Mucosa of stomach (tissue), 1 donor: ENCODE data around the gene DDX5.

Experiments used
- H3K27me3 ChIP-seq: one replicate; pipeline ENCODE4 v1.7.0; 2013; ENCODE audit warnings: mild to moderate bottlenecking, low read length; ENCODE audit not compliant: control insufficient read depth, insufficient read depth
- H3K36me3 ChIP-seq: one replicate; pipeline ENCODE4 v1.7.0; 2013; ENCODE audit warnings: low read length; ENCODE audit not compliant: control insufficient read depth, insufficient read depth
- H3K4me1 ChIP-seq: one replicate; pipeline ENCODE4 v1.7.0; 2013; ENCODE audit warnings: mild to moderate bottlenecking, low read length; ENCODE audit not compliant: control insufficient read depth, insufficient read depth
- H3K4me3 ChIP-seq: one replicate; pipeline ENCODE4 v1.7.0; 2013; ENCODE audit warnings: low read length
- H3K9ac ChIP-seq: one replicate; pipeline ENCODE4 v1.7.0; 2013; ENCODE audit warnings: mild to moderate bottlenecking, low read length, moderate library complexity
- H3K9me3 ChIP-seq: one replicate; pipeline ENCODE4 v1.7.0; 2013; ENCODE audit warnings: mild to moderate bottlenecking, low read length, moderate library complexity; ENCODE audit not compliant: control insufficient read depth
- donor health status: Pancreatic carcinoma.

Gene DDX5

GRCh38 chr17:64506201-64506575 lies at the start of gene DDX5:
Gene DDX5, minus strand, starts transcription at chr17:64506289. Its CDS starts 170 bp downstream, at chr17:64506119.
- Histone ChIP-seq H3K36me3 (peaks cover 18% of the 10 kb centered on the region), H3K4me3 (peak within 1 kb of the TSS; percentile 90), H3K27me3 (no peaks in the 10 kb centered on the region), H3K4me1 (peaks cover 10% of the 10 kb centered on the region), H3K9me3 (no peaks in the 10 kb centered on the region), H3K9ac (peak within 1 kb of the TSS; percentile 100)

- Histone ChIP-seq H3K9me3 (no peaks in the 10 kb centered on the region), H3K9ac (no peak overlapping the region), H3K4me3 (no peak overlapping the region), H3K4me1 (no peaks in the 10 kb centered on the region), H3K27me3 (no peaks in the 10 kb centered on the region), H3K36me3 (peaks cover 9% of the 10 kb centered on the region)
These were observed 49.2 kb upstream of the DDX5 start for GRCh38 chr17:64555281-64555680.

GRCh38 chr17:64554028-64554637 lies 48.0 kb upstream of the DDX5 start:
- Histone ChIP-seq H3K36me3 (peaks cover 9% of the 10 kb centered on the region), H3K9me3 (no peaks in the 10 kb centered on the region), H3K27me3 (no peaks in the 10 kb centered on the region), H3K4me1 (no peaks in the 10 kb centered on the region), H3K9ac (no peak overlapping the region), H3K4me3 (no peak overlapping the region)

GRCh38 chr17:64551461-64551860 lies 45.4 kb upstream of the DDX5 start:
- Histone ChIP-seq H3K36me3 (peaks cover 15% of the 10 kb centered on the region), H3K9ac (no peak overlapping the region), H3K4me1 (no peaks in the 10 kb centered on the region), H3K4me3 (no peak overlapping the region), H3K27me3 (no peaks in the 10 kb centered on the region), H3K9me3 (no peaks in the 10 kb centered on the region)

DNA sequence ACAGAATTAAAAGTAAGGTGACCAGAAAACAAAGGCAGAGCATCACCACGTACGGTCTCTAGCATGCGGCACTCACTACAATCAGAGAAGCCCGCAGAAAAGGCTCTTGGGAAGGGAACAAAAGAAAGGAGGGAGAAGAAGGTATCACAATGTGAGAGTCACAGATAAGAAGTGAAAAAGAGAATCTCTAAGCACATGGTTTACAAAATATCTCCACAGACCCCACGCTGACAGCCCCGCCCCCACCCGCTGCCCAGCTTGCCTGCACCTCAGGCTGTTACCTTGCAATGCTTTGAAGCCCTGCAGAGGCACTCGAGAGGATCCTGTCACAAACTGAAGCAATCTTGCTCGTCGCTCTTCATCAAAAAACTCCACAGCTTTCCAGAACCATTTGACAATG lies 41.2 kb upstream of the DDX5 start:
- Histone ChIP-seq H3K27me3 (no peaks in the 10 kb centered on the region), H3K36me3 (peaks cover 7% of the 10 kb centered on the region), H3K9ac (no peak overlapping the region), H3K9me3 (no peaks in the 10 kb centered on the region), H3K4me1 (no peaks in the 10 kb centered on the region), H3K4me3 (no peak overlapping the region)

DNA sequence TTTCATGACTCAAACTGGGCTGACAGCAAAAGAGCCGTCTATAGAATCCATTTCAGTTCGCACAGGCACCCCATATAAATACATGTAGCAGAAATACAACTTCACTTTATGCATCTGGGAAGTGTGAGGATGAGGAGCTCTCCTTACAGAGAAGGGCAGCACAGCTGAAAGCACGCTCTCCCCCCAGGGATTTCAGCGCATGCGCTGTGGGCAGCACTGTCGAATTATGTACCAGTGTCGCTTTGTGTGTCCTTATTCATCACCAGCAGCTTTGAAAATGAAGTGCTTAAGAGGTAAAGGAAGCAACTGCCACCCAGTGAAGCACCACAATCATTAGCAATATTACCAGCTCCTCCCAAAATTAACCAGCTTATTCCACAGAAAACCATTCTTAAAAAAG lies 40.6 kb upstream of the DDX5 start:
- H3K9me3 ChIP-seq = no peaks in the 10 kb centered on the region
- H3K36me3 ChIP-seq = peaks cover 7% of the 10 kb centered on the region
- no peak overlapping the region for H3K4me3 ChIP-seq
- H3K9ac ChIP-seq = no peak overlapping the region
- H3K4me1 ChIP-seq = no peaks in the 10 kb centered on the region
- H3K27me3 ChIP-seq = no peaks in the 10 kb centered on the region

- no peaks in the 10 kb centered on the region for H3K4me1 ChIP-seq
- no peaks in the 10 kb centered on the region for H3K9me3 ChIP-seq
- H3K36me3 ChIP-seq = peaks cover 7% of the 10 kb centered on the region
- H3K4me3 ChIP-seq = no peak overlapping the region
- no peaks in the 10 kb centered on the region for H3K27me3 ChIP-seq
- no peak overlapping the region for H3K9ac ChIP-seq
These were observed 38.7 kb upstream of the DDX5 start for GRCh38 chr17:64544742-64545141.

GRCh38 chr17:64540118-64540776 lies 34.2 kb upstream of the DDX5 start:
- H3K9me3 ChIP-seq = no peaks in the 10 kb centered on the region
- H3K27me3 ChIP-seq = no peaks in the 10 kb centered on the region
- H3K4me3 ChIP-seq = no peak overlapping the region
- no peak overlapping the region for H3K9ac ChIP-seq
- no peaks in the 10 kb centered on the region for H3K36me3 ChIP-seq
- H3K4me1 ChIP-seq = no peaks in the 10 kb centered on the region

DNA sequence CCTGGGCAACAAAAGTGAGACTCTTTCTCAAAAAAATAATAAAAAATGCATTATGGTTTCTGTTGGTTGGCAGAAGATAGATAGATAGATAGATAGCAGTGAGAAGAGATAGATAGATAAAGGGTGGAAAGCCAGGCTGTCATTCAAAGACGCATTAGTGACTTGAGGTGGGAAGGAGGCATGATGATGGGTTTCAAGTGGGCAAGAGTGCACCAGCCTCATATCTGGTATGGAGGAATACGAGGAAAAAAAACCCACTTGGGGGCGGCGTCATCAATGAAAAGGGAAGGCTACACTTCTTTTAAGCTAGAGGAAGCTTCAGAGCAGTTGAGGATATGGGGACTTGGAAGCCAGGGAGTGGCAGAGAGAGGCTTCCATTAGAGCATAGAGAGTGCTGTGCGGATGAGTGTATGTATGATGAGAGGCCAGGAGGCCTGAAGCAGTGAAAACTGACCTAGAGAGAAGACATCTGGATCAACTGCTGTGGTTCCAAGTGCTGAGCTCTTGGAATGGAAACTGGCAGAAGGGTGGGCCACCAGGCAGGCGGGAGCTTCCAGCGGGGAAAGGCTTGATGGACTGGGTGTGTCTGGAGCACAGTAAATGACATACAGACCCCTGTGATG lies 32.5 kb upstream of the DDX5 start:
- H3K4me3 ChIP-seq = no peak overlapping the region
- H3K36me3 ChIP-seq = no peaks in the 10 kb centered on the region
- H3K9ac ChIP-seq = no peak overlapping the region
- no peaks in the 10 kb centered on the region for H3K9me3 ChIP-seq
- H3K27me3 ChIP-seq = no peaks in the 10 kb centered on the region
- H3K4me1 ChIP-seq = no peaks in the 10 kb centered on the region

DNA sequence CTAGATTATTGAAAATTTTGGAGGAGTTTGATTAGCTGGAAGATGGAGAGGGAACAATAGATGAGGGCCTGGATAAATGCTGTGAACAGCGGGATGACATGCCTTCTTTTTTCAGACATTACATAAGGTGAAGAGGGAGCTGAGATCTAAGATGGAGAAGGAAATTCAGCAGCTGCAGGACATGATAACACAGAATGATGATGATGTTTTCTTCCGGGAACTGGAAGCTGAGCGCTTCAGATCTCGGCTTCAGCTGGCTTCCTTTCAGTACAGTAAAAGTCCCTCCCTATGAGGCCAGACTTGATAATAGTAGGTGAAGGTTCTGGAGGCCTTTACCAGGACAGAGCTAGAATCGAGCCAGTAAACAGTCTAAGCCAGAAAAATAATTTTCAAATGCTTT lies 31.4 kb upstream of the DDX5 start:
- Histone ChIP-seq H3K9me3 (no peaks in the 10 kb centered on the region), H3K4me3 (no peak overlapping the region), H3K36me3 (no peaks in the 10 kb centered on the region), H3K27me3 (no peaks in the 10 kb centered on the region), H3K9ac (no peak overlapping the region), H3K4me1 (no peaks in the 10 kb centered on the region)

DNA sequence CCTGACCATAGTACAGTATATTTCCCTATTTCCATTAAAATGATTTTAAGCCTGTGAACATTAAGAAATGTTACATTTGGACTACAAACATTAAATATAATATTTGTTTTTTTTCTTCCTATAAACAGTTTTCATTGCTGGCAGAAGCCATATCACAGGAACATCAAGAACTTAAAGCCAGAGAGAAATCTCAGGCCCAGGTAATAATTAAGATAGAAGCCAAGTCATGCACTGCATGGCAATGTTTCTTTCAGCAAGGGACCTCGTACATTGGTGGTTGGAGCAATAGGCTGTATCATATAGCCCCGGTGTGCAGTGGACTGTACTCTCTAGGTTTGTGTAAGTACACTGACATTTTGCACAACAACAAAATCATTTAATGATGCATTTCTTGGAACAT lies 30.8 kb upstream of the DDX5 start:
- no peak overlapping the region for H3K9ac ChIP-seq
- H3K36me3 ChIP-seq = no peaks in the 10 kb centered on the region
- no peak overlapping the region for H3K4me3 ChIP-seq
- no peaks in the 10 kb centered on the region for H3K9me3 ChIP-seq
- no peaks in the 10 kb centered on the region for H3K4me1 ChIP-seq
- no peaks in the 10 kb centered on the region for H3K27me3 ChIP-seq

- Histone ChIP-seq H3K4me3 (no peak overlapping the region), H3K4me1 (no peaks in the 10 kb centered on the region), H3K36me3 (no peaks in the 10 kb centered on the region), H3K9me3 (no peaks in the 10 kb centered on the region), H3K9ac (no peak overlapping the region), H3K27me3 (no peaks in the 10 kb centered on the region)
These were observed 29.3 kb upstream of the DDX5 start for GRCh38 chr17:64535357-64535756.
